Esophagus muscularis mucosa (tissue), 4 donors: ENCODE results near the gene TOMT. TPM values are rescaled to one million over a fixed set of nuclear protein-coding genes. Genes with fewer than 3 reads are reported as not detected.

ENCODE experiments used
- DNase-seq: peaks from one replicate; pipeline ENCODE4 v3.0.0-alpha.2; 2017; ENCODE audit errors: extremely low spot score
- H3K27ac ChIP-seq, 4 donors: fragments of 200-600 bp; sonication (generic); replicated peaks in 1 of 4; 1 replicate in 3 of 4; 2 replicates in 1 of 4; pipeline ENCODE4 v1.5.1; 2016 to 2019; ENCODE audit warnings: mild to moderate bottlenecking in 1 of 4
- H3K27me3 ChIP-seq, 4 donors: fragments of 200-600 bp; sonication (generic); one replicate each; pipeline versions ENCODE4 v1.5.1 to v1.6.0; 2016 to 2019
- H3K36me3 ChIP-seq, 4 donors: fragments of 200-600 bp; sonication (generic); one replicate each; pipeline ENCODE4 v1.5.1; 2016 to 2019
- H3K4me1 ChIP-seq, 4 donors: fragments of 200-600 bp; sonication (generic); one replicate each; pipeline ENCODE4 v1.5.1; 2016 to 2019
- H3K4me3 ChIP-seq, 4 donors: fragments of 200-600 bp; sonication (generic); 1 replicate in 2 of 4; 2 replicates in 2 of 4; pipeline ENCODE4 v1.5.1; 2016 to 2019; ENCODE audit warnings: mild to moderate bottlenecking in 4 of 4, moderate library complexity in 1 of 4
- H3K9me3 ChIP-seq, 4 donors: fragments of 200-600 bp; sonication (generic); 1 replicate in 3 of 4; 2 replicates in 1 of 4; pipeline ENCODE4 v1.5.1; 2016 to 2019
- CTCF ChIP-seq, 3 experiments: fragments of 200-600 bp in 2 of 3; fragments of 450-650 bp in 1 of 3; sonication (generic) in 2 of 3; IDR thresholded peaks; one replicate each; pipeline ENCODE4 v1.5.1; 2017 to 2019; ENCODE audit warnings: antibody characterized with exemption in 3 of 3, mild to moderate bottlenecking in 2 of 3, moderate library complexity in 1 of 3
- EP300 ChIP-seq: sonication (generic); formaldehyde crosslinking; IDR thresholded peaks from one replicate; pipeline ENCODE4 v1.6.1; 2017; ENCODE audit warnings: antibody characterized with exemption
- POLR2A ChIP-seq: fragments of 450-650 bp; IDR thresholded peaks from one replicate; pipeline ENCODE4 v1.6.1; 2017; ENCODE audit warnings: antibody characterized with exemption, moderate library complexity, mild to moderate bottlenecking, low read depth
- POLR2AphosphoS5 ChIP-seq, 2 donors: sonication (generic); formaldehyde crosslinking; IDR thresholded peaks; one replicate each; pipeline ENCODE4 v1.6.1; 2017; ENCODE audit warnings: antibody characterized with exemption in 2 of 2
- WGBS: methylation state at CpG from one replicate; pipeline ENCODE4 v1.1.5; 2018; 5-methylcytosine and 5-hydroxymethylcytosine counted together
- intact Hi-C: fragments of 100-400 bp; cut with DNase I; formaldehyde crosslinking; loops from one replicate; pipeline ENCODE4 v1.15.1; 2023
- total RNA-seq, 4 donors: library from RNA; depleted of rRNA; stranded (reverse); fragments of >200 nt; gene quantifications; one replicate each; pipeline versions ENCODE4 v1.1.0 to v1.2.1, GENCODE V29; 2016

The TOMT gene
- total RNA-seq, 4 donors from 2014 or later, result not detected

GRCh38 chr11:72122607-72123006 lies 16.9 kb downstream of the TOMT start:
- Histone ChIP-seq H3K36me3 (no peaks in the 10 kb centered on the region), H3K4me3 (no peak overlapping the region), H3K27ac (no peak overlapping the region), H3K4me1 (no peaks in the 10 kb centered on the region), H3K27me3 (peaks cover 0 to 6% (median 0%) of the 10 kb centered on the region in 4 donors), H3K9me3 (no peaks in the 10 kb centered on the region)
- intact Hi-C loops, result no loop called here
- TF ChIP-seq POLR2AphosphoS5 (IDR thresholded peaks at IDR 0.05), result no peak
- no peak for TF ChIP-seq EP300
- TF ChIP-seq POLR2A, result no peak
- TF ChIP-seq CTCF (IDR thresholded peaks at IDR 0.05), result no peak
- WGBS, result 50% methylated on average over 1 of the region's 1 CpG
- DNase-seq, result no peak

GRCh38 chr11:72123117-72123653 lies 17.5 kb downstream of the TOMT start:
- 79% methylated on average over 3 of the region's 3 CpGs for WGBS
- Histone ChIP-seq H3K36me3 (no peaks in the 10 kb centered on the region), H3K27me3 (peaks cover 0 to 6% (median 0%) of the 10 kb centered on the region in 4 donors), H3K9me3 (no peaks in the 10 kb centered on the region), H3K27ac (no peak overlapping the region), H3K4me1 (no peaks in the 10 kb centered on the region), H3K4me3 (no peak overlapping the region)
- intact Hi-C loops, result no loop called here
- DNase-seq, result no peak
- TF ChIP-seq POLR2A, result no peak
- no peak for TF ChIP-seq CTCF (IDR thresholded peaks at IDR 0.05)
- TF ChIP-seq POLR2AphosphoS5 (IDR thresholded peaks at IDR 0.05), result no peak

GRCh38 chr11:72124046-72124445 lies 18.3 kb downstream of the TOMT start:
- TF ChIP-seq POLR2A (no peak), EP300 (no peak), CTCF (IDR thresholded peaks at IDR 0.05) (no peak), POLR2AphosphoS5 (IDR thresholded peaks at IDR 0.05) (no peak)
- H3K9me3 ChIP-seq, result no peaks in the 10 kb centered on the region
- H3K27ac ChIP-seq, result no peak overlapping the region
- no peak overlapping the region for H3K4me3 ChIP-seq
- WGBS, result 96% methylated on average over 3 of the region's 6 CpGs
- intact Hi-C loops, result no loop called here
- no peak for DNase-seq
- H3K27me3 ChIP-seq, result peaks cover 0 to 2% (median 0%) of the 10 kb centered on the region in 4 donors
- no peaks in the 10 kb centered on the region for H3K36me3 ChIP-seq
- no peaks in the 10 kb centered on the region for H3K4me1 ChIP-seq

- no peaks in the 10 kb centered on the region for H3K9me3 ChIP-seq
- TF ChIP-seq EP300, result no peak
- TF ChIP-seq CTCF (IDR thresholded peaks at IDR 0.05), result no peak
- no peak for TF ChIP-seq POLR2AphosphoS5 (IDR thresholded peaks at IDR 0.05)
- no peak for TF ChIP-seq POLR2A
- WGBS, result 63% methylated on average over 1 of the region's 1 CpG
- intact Hi-C loops, result no loop called here
- H3K4me1 ChIP-seq, result no peaks in the 10 kb centered on the region
- no peaks in the 10 kb centered on the region for H3K36me3 ChIP-seq
- no peak overlapping the region for H3K4me3 ChIP-seq
- H3K27ac ChIP-seq, result no peak overlapping the region
- DNase-seq, result no peak
- peaks cover 0 to 1% (median 0%) of the 10 kb centered on the region in 4 donors for H3K27me3 ChIP-seq
These were observed 20.2 kb downstream of the TOMT start for GRCh38 chr11:72125956-72126355.

- intact Hi-C loops, result no loop called here
- 70% methylated on average over 2 of the region's 2 CpGs for WGBS
- Histone ChIP-seq H3K27ac (no peak overlapping the region), H3K27me3 (peaks cover 0 to 3% (median 0%) of the 10 kb centered on the region in 4 donors), H3K4me3 (no peak overlapping the region), H3K36me3 (no peaks in the 10 kb centered on the region), H3K9me3 (no peaks in the 10 kb centered on the region), H3K4me1 (no peaks in the 10 kb centered on the region)
- DNase-seq, result no peak
- no peak for TF ChIP-seq EP300
These were observed 22.2 kb downstream of the TOMT start for GRCh38 chr11:72127923-72128322.
